Activated CD4-positive, alpha-beta T cell treated with anti-CD3 and anti-CD28 coated beads, Interleukin-2, amount 10 ng/mL, durations not matched to agents 24 days and 14 days (primary cell): ENCODE data around the gene KDELR1. TPM values are rescaled to one million over a fixed set of nuclear protein-coding genes. Genes with fewer than 3 reads are reported as not detected.

Source experiments
- DNase-seq: peaks from one replicate; pipeline ENCODE4 v3.0.0; 2022
- H3K27ac Mint-ChIP-seq: one replicate; pipeline ENCODE4 v1.8.0; 2022; ENCODE audit warnings: mild to moderate bottlenecking, mixed read lengths
- H3K27me3 Mint-ChIP-seq: one replicate; pipeline ENCODE4 v1.8.0; 2022; ENCODE audit warnings: mixed read lengths
- H3K36me3 Mint-ChIP-seq: one replicate; pipeline ENCODE4 v1.8.0; 2022; ENCODE audit warnings: low read depth, mild to moderate bottlenecking, mixed read lengths
- H3K4me1 Mint-ChIP-seq: one replicate; pipeline ENCODE4 v1.8.0; 2021; ENCODE audit warnings: mixed read lengths
- H3K4me3 Mint-ChIP-seq: one replicate; pipeline ENCODE4 v1.8.0; 2022; ENCODE audit warnings: mild to moderate bottlenecking, moderate library complexity, mixed read lengths
- H3K9me3 Mint-ChIP-seq: one replicate; pipeline ENCODE4 v1.8.0; 2021; ENCODE audit warnings: mixed read lengths
- intact Hi-C: fragments of 100-400 bp; cut with micrococcal nuclease; formaldehyde crosslinking; loops from one replicate; pipeline ENCODE4 v1.15.1; 2023
- total RNA-seq: library from RNA; stranded (reverse); gene quantifications from 2 replicates; pipeline ENCODE4 v1.2.3, GENCODE V29; 2022

KDELR1 gene
- total RNA-seq, 1 donor from 2014 or later: 77.7 TPM

GRCh38 chr19:48355365-48355954, 35.9 kb downstream of the KDELR1 start:
- Mint-ChIP-seq H3K4me1 (peaks cover 8% of the 10 kb centered on the region), H3K9me3 (no peaks in the 10 kb centered on the region), H3K4me3 (no peak overlapping the region), H3K27ac (no peak overlapping the region), H3K27me3 (no peaks in the 10 kb centered on the region), H3K36me3 (peaks cover 7% of the 10 kb centered on the region)
- intact Hi-C loops: no loop called here
- no peak for DNase-seq

GRCh38 chr19:48354332-48354992, 36.9 kb downstream of the KDELR1 start:
- Mint-ChIP-seq H3K4me1 (peaks cover 8% of the 10 kb centered on the region), H3K4me3 (no peak overlapping the region), H3K27ac (no peak overlapping the region), H3K36me3 (peaks cover 5% of the 10 kb centered on the region), H3K9me3 (no peaks in the 10 kb centered on the region), H3K27me3 (no peaks in the 10 kb centered on the region)
- no peak for DNase-seq
- intact Hi-C loops: no loop called here

GRCh38 chr19:48353677-48354076, 37.7 kb downstream of the KDELR1 start:
- no peak for DNase-seq
- Mint-ChIP-seq H3K36me3 (peaks cover 5% of the 10 kb centered on the region), H3K4me3 (no peak overlapping the region), H3K9me3 (no peaks in the 10 kb centered on the region), H3K27me3 (no peaks in the 10 kb centered on the region), H3K27ac (no peak overlapping the region), H3K4me1 (peaks cover 8% of the 10 kb centered on the region)
- intact Hi-C loops: no loop called here

GRCh38 chr19:48351341-48351752, 40.0 kb downstream of the KDELR1 start:
- Mint-ChIP-seq H3K4me3 (no peak overlapping the region), H3K27ac (peak overlapping the region; percentile 8), H3K27me3 (no peaks in the 10 kb centered on the region), H3K9me3 (no peaks in the 10 kb centered on the region), H3K4me1 (peaks cover 8% of the 10 kb centered on the region), H3K36me3 (peaks cover 4% of the 10 kb centered on the region)
- peak; percentile 93 for DNase-seq
- intact Hi-C loops: no loop called here

- H3K4me1 Mint-ChIP-seq: peaks cover 8% of the 10 kb centered on the region
- no peak for DNase-seq
- H3K27me3 Mint-ChIP-seq: no peaks in the 10 kb centered on the region
- no peak overlapping the region for H3K4me3 Mint-ChIP-seq
- H3K36me3 Mint-ChIP-seq: peaks cover 4% of the 10 kb centered on the region
- peak overlapping the region; percentile 8 for H3K27ac Mint-ChIP-seq
- intact Hi-C loops: no loop called here
- no peaks in the 10 kb centered on the region for H3K9me3 Mint-ChIP-seq
These were observed 40.5 kb downstream of the KDELR1 start for GRCh38 chr19:48350856-48351255.

GRCh38 chr19:48348737-48349136, 42.6 kb downstream of the KDELR1 start:
- Mint-ChIP-seq H3K9me3 (no peaks in the 10 kb centered on the region), H3K4me3 (no peak overlapping the region), H3K27me3 (no peaks in the 10 kb centered on the region), H3K36me3 (peaks cover 4% of the 10 kb centered on the region), H3K4me1 (peaks cover 8% of the 10 kb centered on the region), H3K27ac (no peak overlapping the region)
- intact Hi-C loops: no loop called here
- DNase-seq: no peak

- intact Hi-C loops: no loop called here
- H3K36me3 Mint-ChIP-seq: peaks cover 4% of the 10 kb centered on the region
- H3K27me3 Mint-ChIP-seq: no peaks in the 10 kb centered on the region
- H3K9me3 Mint-ChIP-seq: no peaks in the 10 kb centered on the region
- H3K4me3 Mint-ChIP-seq: no peak overlapping the region
- H3K4me1 Mint-ChIP-seq: peaks cover 6% of the 10 kb centered on the region
- no peak overlapping the region for H3K27ac Mint-ChIP-seq
- DNase-seq: no peak
These were observed 43.3 kb downstream of the KDELR1 start for GRCh38 chr19:48348045-48348444.

GRCh38 chr19:48346191-48346590, 45.2 kb downstream of the KDELR1 start:
- Mint-ChIP-seq H3K27ac (peak overlapping the region; percentile 32), H3K27me3 (no peaks in the 10 kb centered on the region), H3K4me1 (peaks cover 2% of the 10 kb centered on the region), H3K4me3 (no peak overlapping the region), H3K36me3 (peaks cover 5% of the 10 kb centered on the region), H3K9me3 (no peaks in the 10 kb centered on the region)
- no peak for DNase-seq
- intact Hi-C loops: no loop called here

- Mint-ChIP-seq H3K36me3 (peaks cover 3% of the 10 kb centered on the region), H3K4me1 (no peaks in the 10 kb centered on the region), H3K27ac (no peak overlapping the region), H3K27me3 (no peaks in the 10 kb centered on the region), H3K4me3 (no peak overlapping the region), H3K9me3 (no peaks in the 10 kb centered on the region)
- no peak for DNase-seq
- intact Hi-C loops: no loop called here
These were observed 46.5 kb downstream of the KDELR1 start for GRCh38 chr19:48344892-48345291.

- Mint-ChIP-seq H3K9me3 (no peaks in the 10 kb centered on the region), H3K36me3 (peaks cover 1% of the 10 kb centered on the region), H3K27ac (no peak overlapping the region), H3K4me3 (no peak overlapping the region), H3K4me1 (no peaks in the 10 kb centered on the region), H3K27me3 (no peaks in the 10 kb centered on the region)
- no peak for DNase-seq
- intact Hi-C loops: no loop called here
These were observed 48.4 kb downstream of the KDELR1 start for GRCh38 chr19:48342841-48343540.

- Mint-ChIP-seq H3K36me3 (peaks cover 1% of the 10 kb centered on the region), H3K4me3 (no peak overlapping the region), H3K9me3 (no peaks in the 10 kb centered on the region), H3K27ac (no peak overlapping the region), H3K4me1 (no peaks in the 10 kb centered on the region), H3K27me3 (no peaks in the 10 kb centered on the region)
- intact Hi-C loops: no loop called here
- DNase-seq: no peak
These were observed 49.0 kb downstream of the KDELR1 start for GRCh38 chr19:48342414-48342738.

GRCh38 chr19:48341515-48342413, 49.6 kb downstream of the KDELR1 start:
- no peaks in the 10 kb centered on the region for H3K9me3 Mint-ChIP-seq
- H3K27ac Mint-ChIP-seq: no peak overlapping the region
- intact Hi-C loops: no loop called here
- peaks cover 1% of the 10 kb centered on the region for H3K36me3 Mint-ChIP-seq
- no peaks in the 10 kb centered on the region for H3K27me3 Mint-ChIP-seq
- no peaks in the 10 kb centered on the region for H3K4me1 Mint-ChIP-seq
- H3K4me3 Mint-ChIP-seq: no peak overlapping the region
- DNase-seq: no peak

- Mint-ChIP-seq H3K27me3 (no peaks in the 10 kb centered on the region), H3K9me3 (no peaks in the 10 kb centered on the region), H3K27ac (no peak overlapping the region), H3K4me3 (no peak overlapping the region), H3K36me3 (peaks cover 1% of the 10 kb centered on the region), H3K4me1 (no peaks in the 10 kb centered on the region)
- intact Hi-C loops: no loop called here
- no peak for DNase-seq
These were observed 50.4 kb downstream of the KDELR1 start for GRCh38 chr19:48340995-48341394.
